ENCODE measurements around the gene NT5M. TPM values are rescaled to one million over a fixed set of nuclear protein-coding genes. Genes with fewer than 3 reads are reported as not detected.

NT5M gene
- total RNA-seq, 4 donors from 2014 or later, result 1.7 to 3.1 (median 2.3) TPM

DNA sequence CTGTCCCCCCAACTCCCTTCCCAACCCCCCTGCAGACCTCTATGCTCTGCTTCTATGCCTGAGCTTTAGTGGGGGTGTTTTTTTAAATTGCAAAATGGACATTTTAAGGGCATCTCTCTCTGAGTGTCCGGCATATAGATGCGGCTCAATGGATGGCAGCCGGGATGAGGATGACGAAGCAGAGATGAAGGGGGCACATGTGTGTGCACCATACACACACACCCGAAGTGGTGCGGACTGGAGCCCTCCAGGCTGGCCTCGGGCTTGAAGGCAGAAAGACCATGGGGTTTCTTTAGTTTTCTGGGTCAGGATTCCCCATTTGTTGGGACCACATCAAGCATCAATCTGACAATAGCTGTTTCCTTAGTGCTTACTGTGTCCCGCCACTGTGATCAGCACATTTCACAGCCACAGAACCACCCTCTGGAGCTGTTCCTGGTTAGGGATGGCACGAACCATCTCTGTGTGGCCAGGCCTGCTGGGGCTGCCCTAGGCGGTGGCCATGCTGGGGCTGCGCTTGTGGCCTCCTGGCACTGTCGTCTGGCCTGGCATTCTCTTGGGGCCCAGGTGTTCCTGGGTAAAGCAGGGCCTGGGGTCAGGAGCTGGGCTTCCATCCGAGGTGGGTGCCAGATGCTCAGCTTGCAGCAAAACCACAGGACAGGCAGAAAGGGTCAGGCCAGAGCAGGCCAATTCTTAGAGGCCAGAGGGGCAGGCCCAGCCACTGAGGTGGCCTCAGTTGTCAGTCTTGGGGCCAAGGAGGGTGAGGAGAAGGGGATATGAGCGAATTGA, 49.9 kb downstream of the NT5M start:
- Histone ChIP-seq H3K27me3 (peaks cover 0 to 27% (median 0%) of the 10 kb centered on the region in 4 donors), H3K27ac (no peak overlapping the region), H3K36me3 (no peaks in the 10 kb centered on the region), H3K9me3 (no peaks in the 10 kb centered on the region), H3K4me3 (no peak overlapping the region), H3K4me1 (peaks cover 0 to 24% (median 0%) of the 10 kb centered on the region in 3 donors)
- DNase-seq, result no peak
- intact Hi-C loops (cut with DNase I), result loop anchor here (10.0 kb wide), 1 partner anchor 142 kb away; the partner anchor contains the start of gene RASD1
- WGBS, 2 donors, result 64 to 83% methylated on average over 2 to 8 of the region's 14 CpGs
- no peak for TF ChIP-seq POLR2A (IDR thresholded peaks at IDR 0.05)
- TF ChIP-seq, protein P1, sequence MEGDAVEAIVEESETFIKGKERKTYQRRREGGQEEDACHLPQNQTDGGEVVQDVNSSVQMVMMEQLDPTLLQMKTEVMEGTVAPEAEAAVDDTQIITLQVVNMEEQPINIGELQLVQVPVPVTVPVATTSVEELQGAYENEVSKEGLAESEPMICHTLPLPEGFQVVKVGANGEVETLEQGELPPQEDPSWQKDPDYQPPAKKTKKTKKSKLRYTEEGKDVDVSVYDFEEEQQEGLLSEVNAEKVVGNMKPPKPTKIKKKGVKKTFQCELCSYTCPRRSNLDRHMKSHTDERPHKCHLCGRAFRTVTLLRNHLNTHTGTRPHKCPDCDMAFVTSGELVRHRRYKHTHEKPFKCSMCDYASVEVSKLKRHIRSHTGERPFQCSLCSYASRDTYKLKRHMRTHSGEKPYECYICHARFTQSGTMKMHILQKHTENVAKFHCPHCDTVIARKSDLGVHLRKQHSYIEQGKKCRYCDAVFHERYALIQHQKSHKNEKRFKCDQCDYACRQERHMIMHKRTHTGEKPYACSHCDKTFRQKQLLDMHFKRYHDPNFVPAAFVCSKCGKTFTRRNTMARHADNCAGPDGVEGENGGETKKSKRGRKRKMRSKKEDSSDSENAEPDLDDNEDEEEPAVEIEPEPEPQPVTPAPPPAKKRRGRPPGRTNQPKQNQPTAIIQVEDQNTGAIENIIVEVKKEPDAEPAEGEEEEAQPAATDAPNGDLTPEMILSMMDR (IDR thresholded peaks at IDR 0.05), result no peak

DNA sequence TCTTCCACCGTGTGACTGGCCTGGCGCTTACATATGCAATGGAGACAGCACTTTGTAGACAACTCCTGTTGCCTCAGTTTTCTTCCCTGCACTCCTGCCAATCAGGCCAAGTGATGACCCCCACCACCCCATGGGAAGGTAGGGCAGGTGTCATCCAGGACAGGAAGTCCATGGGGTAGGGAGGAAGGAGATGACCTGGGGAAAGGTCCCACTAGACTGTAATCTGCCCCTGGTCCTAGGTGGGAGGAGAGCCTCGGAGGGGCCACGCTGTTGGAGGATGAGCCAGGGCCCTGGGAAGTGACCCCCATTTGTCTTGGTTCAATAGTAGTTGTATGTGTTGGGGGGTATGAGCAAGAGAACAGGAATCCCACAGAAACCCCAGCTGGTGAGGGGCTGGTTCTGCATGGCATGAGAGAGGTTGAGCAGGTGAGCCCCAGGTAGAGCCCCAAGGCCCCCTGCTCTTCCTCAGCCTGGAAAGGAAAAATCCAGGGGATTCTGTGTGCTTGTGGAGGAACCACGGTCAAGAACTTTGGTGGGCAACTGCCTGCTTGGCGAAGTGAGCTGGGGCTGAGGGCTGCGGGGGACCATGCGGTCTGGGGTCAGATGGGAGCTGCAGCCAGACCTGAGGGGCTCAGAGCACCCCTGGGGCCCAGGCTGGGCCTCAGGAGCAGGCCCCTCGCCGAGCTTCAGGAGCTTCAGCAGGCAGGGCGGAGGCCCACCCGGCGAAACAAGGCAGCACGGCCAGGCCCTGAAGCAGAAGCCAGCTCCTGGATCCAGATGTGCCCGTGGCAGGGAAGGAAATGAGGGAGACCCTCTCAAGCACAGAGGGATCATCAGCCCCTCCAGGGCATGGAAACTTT, 50.7 kb downstream of the NT5M start:
- H3K4me3 ChIP-seq, result no peak overlapping the region
- H3K9me3 ChIP-seq, result no peaks in the 10 kb centered on the region
- peaks cover 0 to 27% (median 0%) of the 10 kb centered on the region in 4 donors for H3K27me3 ChIP-seq
- WGBS, 2 donors, result 80 to 88% methylated on average over 4 to 7 of the region's 15 CpGs
- no peak for DNase-seq
- no peak for TF ChIP-seq POLR2A (IDR thresholded peaks at IDR 0.05)
- TF ChIP-seq, protein P1 (IDR thresholded peaks at IDR 0.05), result no peak
- H3K4me1 ChIP-seq, result peaks cover 0 to 24% (median 0%) of the 10 kb centered on the region in 3 donors
- intact Hi-C loops (cut with DNase I), result loop anchor here (10.0 kb wide), 1 partner anchor 141 kb away; the partner anchor contains the start of gene RASD1
- no peaks in the 10 kb centered on the region for H3K36me3 ChIP-seq
- no peak overlapping the region for H3K27ac ChIP-seq

DNA sequence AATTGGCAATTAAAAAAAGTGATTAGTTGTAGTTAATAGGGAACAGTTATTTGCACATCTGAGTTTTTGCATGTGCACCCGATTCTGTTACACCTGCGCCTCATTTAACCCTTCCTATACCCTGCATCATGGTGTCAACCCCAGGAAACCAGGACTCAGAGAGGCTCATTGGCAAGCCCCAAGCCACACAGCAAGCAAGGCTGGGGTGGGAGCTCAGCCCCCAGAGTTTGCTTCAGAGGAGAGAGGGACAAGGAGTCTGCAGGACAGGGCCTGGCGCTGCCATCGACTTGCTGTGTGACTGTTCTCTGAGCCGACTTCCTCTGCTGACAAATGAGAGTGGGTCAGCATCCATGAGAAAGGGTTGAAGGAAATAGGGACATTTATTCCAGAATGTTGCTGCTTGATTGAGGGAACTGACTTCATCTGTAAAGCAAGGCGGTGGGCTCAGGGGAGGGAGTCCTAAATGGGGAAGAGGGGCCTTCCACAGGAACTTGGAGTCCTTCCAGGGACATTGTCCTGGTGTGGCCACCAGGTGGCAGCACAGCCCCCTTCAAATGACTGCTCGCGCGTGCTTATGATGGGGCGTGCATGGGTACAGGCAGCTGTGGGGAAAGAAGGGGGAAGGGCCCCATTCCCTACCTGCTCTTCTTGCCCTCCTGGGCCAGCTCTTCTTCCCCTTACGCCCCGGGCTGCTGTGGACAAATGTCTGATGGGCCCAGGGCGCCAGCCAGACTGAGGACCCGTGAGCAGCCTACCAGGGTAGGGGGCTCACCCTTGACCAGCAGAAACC, 51.6 kb downstream of the NT5M start:
- H3K9me3 ChIP-seq, result peaks cover 0 to 5% (median 3%) of the 10 kb centered on the region in 3 donors
- no peak overlapping the region for H3K4me3 ChIP-seq
- intact Hi-C loops (cut with DNase I), result loop anchor here (5.0 to 10.0 kb wide), 3 partner anchors 140 to 288 kb away; partner anchors contain the start of gene RASD1
- H3K36me3 ChIP-seq, result no peaks in the 10 kb centered on the region
- 29 to 53% methylated on average over 6 to 10 of the region's 14 CpGs for WGBS, 2 donors
- no peak for DNase-seq
- peaks cover 0 to 24% (median 0%) of the 10 kb centered on the region in 3 donors for H3K4me1 ChIP-seq
- no peak overlapping the region for H3K27ac ChIP-seq
- TF ChIP-seq POLR2A (IDR thresholded peaks at IDR 0.05), result no peak
- TF ChIP-seq, protein P1 (IDR thresholded peaks at IDR 0.05), result peak; percentile 86 to 93 (median 90)
- H3K27me3 ChIP-seq, result peaks cover 0 to 27% (median 0%) of the 10 kb centered on the region in 4 donors

DNA sequence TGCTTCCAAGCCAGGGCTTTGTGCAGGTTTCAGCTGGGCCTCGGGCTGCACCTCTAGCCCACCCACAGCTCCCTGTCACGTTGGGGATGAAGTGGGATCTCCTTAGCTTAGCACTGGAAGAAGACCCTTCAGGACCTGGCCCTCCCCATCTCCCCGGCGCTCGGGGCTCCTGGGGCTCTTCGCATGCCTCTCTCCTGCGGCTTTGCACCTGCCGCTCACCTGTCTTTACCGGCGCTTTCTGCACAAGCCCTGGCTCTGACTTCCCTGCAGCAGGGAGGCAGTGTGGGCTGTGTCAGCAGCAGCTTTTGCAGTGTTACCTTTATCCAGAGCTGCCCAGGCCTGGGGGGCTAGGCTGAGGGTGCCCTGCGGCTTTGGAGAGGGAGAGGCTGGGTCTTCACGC, 52.3 kb downstream of the NT5M start:
- Histone ChIP-seq H3K36me3 (no peaks in the 10 kb centered on the region), H3K4me3 (no peak overlapping the region), H3K9me3 (peaks cover 0 to 5% (median 4%) of the 10 kb centered on the region in 3 donors), H3K4me1 (peaks cover 0 to 24% (median 0%) of the 10 kb centered on the region in 3 donors), H3K27me3 (peaks cover 0 to 27% (median 0%) of the 10 kb centered on the region in 4 donors), H3K27ac (no peak overlapping the region)
- no peak for TF ChIP-seq POLR2A (IDR thresholded peaks at IDR 0.05)
- TF ChIP-seq, protein P1 (IDR thresholded peaks at IDR 0.05), result no peak
- DNase-seq, result no peak
- intact Hi-C loops (cut with DNase I), result loop anchor here (5.0 to 10.0 kb wide), 3 partner anchors 139 to 287 kb away; partner anchors contain the start of gene RASD1
- WGBS, 2 donors, result 71 to 72% methylated on average over 10 to 12 of the region's 12 CpGs
